Epithelial cell of proximal tubule (primary cell): ENCODE data around the gene VARS1. TPM values are rescaled to one million over a fixed set of nuclear protein-coding genes. Genes with fewer than 3 reads are reported as not detected.
"Not testable (repeated sequence)": the region's sequence is repeated elsewhere in the genome, so short reads cannot be mapped to it uniquely, and the experiment has no call there.

Experiments
- DNase-seq: peaks from one replicate; pipeline ENCODE4 v3.0.0-alpha.2; 2011; ENCODE audit warnings: low read depth
- H3K4me3 ChIP-seq: 2 replicates; pipeline ENCODE4 v1.5.1; 2011; ENCODE audit warnings: low read depth, mild to moderate bottlenecking, low read length
- total RNA-seq: library from RNA; depleted of rRNA; stranded (reverse); fragments of >200 nt; gene quantifications from 2 replicates; pipeline ENCODE4 v1.2.3, GENCODE V29; 2015
- TF ChIP-seq, protein P1 (sequence below): conservative IDR thresholded peaks from 2 replicates; pipeline ENCODE4 v1.5.1; 2012; ENCODE audit warnings: low read depth, mild to moderate bottlenecking, low read length

Gene VARS1
- total RNA-seq, 1 donor from 2014 or later: 113 TPM

DNA sequence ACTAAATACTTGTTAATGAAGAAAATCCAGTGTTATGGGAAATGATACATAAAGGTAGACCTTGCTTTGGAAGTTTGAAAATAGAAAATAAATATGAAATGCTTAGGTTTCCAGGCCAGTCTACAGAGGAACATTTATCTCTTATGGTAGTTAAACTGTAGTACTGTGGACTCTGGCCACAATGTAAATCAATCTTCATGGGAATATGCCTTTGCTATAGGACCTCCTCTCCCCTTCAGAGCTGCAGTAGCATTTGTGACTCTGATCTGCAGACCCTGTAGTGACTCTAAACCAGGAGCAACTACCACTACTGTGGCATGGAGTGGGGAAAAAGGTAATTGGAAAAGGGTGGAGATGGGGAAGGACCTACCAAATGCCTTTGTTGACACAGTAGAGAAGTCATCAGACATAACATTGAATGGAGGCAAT, 24.3 kb upstream of the VARS1 start:
- DNase-seq: no peak
- TF ChIP-seq, protein P1, sequence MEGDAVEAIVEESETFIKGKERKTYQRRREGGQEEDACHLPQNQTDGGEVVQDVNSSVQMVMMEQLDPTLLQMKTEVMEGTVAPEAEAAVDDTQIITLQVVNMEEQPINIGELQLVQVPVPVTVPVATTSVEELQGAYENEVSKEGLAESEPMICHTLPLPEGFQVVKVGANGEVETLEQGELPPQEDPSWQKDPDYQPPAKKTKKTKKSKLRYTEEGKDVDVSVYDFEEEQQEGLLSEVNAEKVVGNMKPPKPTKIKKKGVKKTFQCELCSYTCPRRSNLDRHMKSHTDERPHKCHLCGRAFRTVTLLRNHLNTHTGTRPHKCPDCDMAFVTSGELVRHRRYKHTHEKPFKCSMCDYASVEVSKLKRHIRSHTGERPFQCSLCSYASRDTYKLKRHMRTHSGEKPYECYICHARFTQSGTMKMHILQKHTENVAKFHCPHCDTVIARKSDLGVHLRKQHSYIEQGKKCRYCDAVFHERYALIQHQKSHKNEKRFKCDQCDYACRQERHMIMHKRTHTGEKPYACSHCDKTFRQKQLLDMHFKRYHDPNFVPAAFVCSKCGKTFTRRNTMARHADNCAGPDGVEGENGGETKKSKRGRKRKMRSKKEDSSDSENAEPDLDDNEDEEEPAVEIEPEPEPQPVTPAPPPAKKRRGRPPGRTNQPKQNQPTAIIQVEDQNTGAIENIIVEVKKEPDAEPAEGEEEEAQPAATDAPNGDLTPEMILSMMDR: no peak
- H3K4me3 ChIP-seq: no peak overlapping the region

DNA sequence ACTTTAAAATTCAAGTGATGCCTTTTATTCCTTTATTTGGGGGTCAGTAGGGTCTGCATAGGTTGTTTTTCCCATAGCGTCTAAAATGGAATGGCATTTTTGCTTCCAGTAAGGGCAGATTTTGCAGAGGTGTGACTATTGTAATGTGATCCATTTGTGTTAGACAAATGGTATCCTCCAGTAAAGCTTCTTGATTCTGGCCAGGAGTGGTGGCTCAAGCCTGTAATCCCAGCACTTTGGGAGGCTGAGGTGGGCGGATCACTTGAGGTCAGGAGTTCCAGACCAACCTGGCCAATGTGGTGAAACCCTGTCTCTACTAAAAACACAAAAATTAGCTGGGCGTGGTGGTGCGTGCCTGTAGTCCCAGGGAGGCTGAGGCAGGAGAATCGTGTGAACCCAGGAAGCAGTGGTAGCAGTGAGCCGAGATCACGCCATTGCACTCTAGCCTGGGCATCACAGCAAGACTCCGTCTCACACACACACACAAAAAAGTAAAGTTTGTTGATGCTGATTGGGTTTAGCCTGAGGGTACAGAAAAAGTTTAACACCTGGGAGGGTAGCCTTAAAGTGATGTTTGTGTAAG, 22.5 kb upstream of the VARS1 start:
- H3K4me3 ChIP-seq: peak overlapping the region; percentile 43
- not testable (repeated sequence) for DNase-seq

DNA sequence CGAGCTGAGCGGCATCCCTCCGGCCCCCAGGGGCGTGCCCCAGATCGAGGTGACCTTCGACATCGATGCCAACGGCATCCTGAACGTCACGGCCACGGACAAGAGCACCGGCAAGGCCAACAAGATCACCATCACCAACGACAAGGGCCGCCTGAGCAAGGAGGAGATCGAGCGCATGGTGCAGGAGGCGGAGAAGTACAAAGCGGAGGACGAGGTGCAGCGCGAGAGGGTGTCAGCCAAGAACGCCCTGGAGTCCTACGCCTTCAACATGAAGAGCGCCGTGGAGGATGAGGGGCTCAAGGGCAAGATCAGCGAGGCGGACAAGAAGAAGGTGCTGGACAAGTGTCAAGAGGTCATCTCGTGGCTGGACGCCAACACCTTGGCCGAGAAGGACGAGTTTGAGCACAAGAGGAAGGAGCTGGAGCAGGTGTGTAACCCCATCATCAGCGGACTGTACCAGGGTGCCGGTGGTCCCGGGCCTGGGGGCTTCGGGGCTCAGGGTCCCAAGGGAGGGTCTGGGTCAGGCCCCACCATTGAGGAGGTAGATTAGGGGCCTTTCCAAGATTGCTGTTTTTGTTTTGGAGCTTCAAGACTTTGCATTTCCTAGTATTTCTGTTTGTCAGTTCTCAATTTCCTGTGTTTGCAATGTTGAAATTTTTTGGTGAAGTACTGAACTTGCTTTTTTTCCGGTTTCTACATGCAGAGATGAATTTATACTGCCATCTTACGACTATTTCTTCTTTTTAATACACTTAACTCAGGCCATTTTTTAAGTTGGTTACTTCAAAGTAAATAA, 21.8 kb upstream of the VARS1 start:
- peak overlapping the region; percentile 43 for H3K4me3 ChIP-seq
- not testable (repeated sequence) for DNase-seq

DNA sequence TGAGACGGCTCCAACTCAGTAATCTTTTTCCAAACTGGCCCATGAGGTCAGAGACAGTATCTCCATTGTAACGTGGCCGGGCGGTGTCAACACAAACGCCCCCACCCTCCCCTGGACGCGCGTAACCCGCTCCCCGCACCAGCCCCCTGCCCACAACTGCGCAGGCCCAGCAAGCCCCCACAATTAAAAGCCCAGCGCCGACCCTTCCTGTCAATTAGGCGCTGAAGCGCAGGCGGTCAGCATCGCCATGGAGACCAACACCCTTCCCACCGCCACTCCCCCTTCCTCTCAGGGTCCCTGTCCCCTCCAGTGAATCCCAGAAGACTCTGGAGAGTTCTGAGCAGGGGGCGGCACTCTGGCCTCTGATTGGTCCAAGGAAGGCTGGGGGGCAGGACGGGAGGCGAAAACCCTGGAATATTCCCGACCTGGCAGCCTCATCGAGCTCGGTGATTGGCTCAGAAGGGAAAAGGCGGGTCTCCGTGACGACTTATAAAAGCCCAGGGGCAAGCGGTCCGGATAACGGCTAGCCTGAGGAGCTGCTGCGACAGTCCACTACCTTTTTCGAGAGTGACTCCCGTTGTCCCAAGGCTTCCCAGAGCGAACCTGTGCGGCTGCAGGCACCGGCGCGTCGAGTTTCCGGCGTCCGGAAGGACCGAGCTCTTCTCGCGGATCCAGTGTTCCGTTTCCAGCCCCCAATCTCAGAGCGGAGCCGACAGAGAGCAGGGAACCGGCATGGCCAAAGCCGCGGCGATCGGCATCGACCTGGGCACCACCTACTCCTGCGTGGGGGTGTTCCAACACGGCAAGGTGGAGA, 19.7 kb upstream of the VARS1 start, which contains the start of the genes HSPA1A and HSPA1L:
TSS of gene HSPA1A (plus strand) at position 519 of the 814 bp plus-strand sequence. CDS start at position 733, 214 bp downstream.
TSS of gene HSPA1L (minus strand) at position 259 of the 814 bp plus-strand sequence. CDS start 3,311 bp downstream, outside the sequence.
- peak within 1 kb of the TSS; percentile 61 for H3K4me3 ChIP-seq
- no peak for DNase-seq
- TF ChIP-seq, protein P1: no peak

DNA sequence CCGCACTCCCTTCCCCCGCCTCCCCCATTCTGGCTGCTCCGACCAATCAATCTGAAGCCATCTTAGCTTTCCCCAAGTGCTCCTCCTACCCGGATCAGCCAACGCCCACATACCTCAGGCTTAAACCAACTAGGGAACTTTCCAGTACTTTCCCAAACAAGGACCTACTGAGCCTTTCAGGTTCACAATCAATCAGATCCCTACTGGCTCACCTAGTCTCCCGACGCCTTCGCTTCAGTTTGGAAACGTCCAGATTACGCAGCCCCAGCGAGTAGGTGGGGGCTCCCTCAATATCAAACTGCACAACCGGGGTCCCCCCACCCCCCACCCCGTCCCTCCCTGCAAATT, 19.1 kb upstream of the VARS1 start:
- DNase-seq: peak; percentile 96
- TF ChIP-seq, protein P1: no peak

DNA sequence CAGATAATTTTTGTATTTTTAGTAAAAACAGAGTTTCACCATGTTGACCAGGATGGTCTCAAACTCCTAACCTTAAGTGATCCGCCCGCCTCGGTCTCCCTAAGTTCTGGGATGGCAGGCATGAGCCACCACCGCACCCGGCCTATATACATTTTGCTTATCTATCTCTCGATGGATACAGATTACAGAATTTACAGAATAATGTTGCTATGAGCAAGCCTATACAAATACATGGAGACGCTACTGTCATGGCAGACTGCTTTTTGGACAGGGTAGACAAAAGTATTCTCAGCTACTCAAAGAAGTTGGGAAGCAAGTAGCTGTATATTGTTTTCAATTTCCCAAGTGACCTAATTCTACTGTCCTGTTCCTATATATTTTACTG, 17.9 kb upstream of the VARS1 start:
- TF ChIP-seq, protein P1: no peak

More for the DNA sequence above, 19.1 kb upstream of the VARS1 start:
- H3K4me3 ChIP-seq: peak overlapping the region; percentile 61

DNA sequence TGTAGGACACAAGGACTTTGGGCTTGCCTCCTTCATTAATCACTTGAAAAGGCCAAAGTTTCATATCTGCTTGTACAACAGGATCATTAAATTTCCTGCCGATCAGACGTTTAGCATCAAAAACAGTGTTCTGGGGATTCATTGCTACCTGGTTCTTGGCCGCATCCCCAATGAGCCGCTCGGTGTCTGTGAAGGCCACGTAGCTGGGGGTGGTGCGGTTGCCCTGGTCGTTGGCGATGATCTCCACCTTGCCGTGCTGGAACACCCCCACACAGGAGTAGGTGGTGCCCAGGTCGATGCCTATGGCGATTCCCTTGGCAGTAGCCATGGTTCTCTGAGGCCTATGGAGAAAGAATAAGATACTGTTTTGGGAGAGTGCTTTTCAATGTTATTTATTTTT, 16.1 kb upstream of the VARS1 start:
- TF ChIP-seq, protein P1: no peak
- no peak for DNase-seq
- H3K4me3 ChIP-seq: no peak overlapping the region

More for the DNA sequence above, 17.9 kb upstream of the VARS1 start:
- no peak overlapping the region for H3K4me3 ChIP-seq
- DNase-seq: no peak

DNA sequence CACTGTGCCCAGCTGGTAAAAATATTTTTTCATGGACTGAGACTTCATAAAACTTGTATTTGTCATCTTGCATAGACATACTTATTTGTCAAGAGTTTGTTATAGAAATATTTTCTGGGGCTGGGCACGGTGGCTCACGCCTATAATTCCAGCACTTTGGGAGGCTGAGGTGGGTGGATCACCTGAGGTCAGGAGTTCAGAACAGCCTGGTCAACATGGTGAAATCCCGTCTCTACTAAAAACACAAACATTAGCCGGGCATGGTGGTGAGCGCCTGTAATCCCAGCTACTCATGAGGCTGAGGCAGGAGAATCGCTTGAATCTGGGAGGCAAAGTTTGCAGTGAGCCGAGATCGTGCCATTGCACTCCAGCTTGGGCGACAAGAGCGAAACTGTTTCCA, 13.0 kb upstream of the VARS1 start:
- not testable (repeated sequence) for DNase-seq, H3K4me3 ChIP-seq
